Epidermal melanocyte (primary cell): ENCODE data around the gene NKD2.

Experiments used
- DNase-seq: peaks from one replicate; pipeline ENCODE4 v3.0.0; 2011; ENCODE audit warnings: low spot score; ENCODE audit not compliant: insufficient read length

The NKD2 gene

GRCh38 chr5:1043327-1043726 is 34.7 kb downstream of the NKD2 start:
- no peak for DNase-seq

GRCh38 chr5:1044117-1044516 is 35.5 kb downstream of the NKD2 start:
- no peak for DNase-seq

- DNase-seq: no peak
These were observed 37.5 kb downstream of the NKD2 start for GRCh38 chr5:1045960-1046560.

GRCh38 chr5:1047332-1047965 is 38.8 kb downstream of the NKD2 start:
- DNase-seq: no peak

DNA sequence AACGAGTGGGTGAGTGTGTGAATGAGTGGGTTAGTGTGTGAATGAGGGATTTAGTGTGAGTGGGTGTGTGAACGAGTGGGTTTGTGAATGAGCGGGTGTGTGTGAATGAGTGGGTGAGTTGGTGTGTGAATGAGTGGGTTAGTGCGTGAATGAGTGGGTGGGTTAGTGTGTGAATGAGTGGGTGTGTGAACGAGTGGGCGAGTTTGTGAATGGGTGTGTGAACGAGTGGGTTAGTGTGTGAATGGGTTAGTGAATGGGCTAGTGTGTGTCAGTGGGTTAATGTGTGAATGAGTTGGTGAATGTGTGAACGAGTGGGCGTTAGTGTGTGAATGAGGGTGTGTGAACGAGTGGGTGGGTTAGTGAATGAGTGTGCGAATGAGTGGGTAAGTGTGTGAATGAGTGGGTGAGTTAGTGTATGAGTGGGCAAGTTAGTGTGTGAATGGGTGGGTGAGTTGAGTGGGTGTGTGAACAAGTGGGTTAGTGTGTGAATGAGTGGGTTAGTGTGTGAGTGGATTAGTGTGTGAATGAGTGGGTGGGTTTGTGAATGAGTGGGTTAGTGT is 39.6 kb downstream of the NKD2 start:
- no peak for DNase-seq

DNA sequence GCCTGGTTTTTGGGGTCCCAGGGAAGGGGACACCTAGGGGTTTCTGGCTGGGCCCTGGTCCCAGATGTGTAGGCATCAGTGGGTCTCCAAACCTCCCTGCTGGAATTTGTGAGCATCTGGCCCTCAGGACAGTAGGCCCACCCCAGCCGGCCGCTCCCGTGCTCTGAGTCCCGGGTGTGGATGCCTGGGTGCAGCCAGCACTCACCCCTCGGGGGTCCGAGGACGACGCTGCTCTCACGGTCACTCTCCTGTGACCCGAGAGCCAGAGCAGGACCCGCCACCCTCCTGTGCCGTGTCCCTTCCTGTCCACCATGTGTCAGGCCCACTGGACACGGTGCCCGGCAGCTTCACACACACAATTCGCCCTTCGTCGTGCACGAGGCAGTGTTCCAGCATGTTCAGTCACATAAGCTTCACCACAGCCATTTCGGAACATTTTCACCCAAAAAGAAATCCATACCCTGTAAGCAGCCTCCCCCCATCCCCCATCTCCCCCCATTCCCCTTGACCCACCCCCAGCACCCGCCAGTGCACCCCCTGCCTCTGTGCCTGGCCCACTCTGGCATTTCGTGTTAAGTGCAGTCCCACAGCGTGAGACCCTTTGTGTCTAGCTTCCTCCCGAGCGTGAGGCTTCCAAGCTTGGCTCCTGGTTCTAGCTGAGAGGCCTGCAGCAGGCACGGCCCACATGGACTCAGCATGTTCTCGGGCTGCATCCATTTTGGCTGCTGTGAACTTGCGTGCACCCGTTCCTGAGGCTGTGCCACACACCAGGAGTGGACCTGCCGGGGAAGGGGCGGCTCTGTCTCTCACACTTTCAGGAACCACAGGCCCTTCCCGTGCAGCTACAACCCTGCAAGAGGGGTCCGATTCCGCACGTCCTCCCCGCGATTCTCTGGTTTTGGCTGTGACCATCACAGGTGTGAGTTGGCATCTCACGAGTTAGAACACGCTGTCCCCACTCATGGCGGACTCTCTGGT is 40.5 kb downstream of the NKD2 start:
- no peak for DNase-seq

GRCh38 chr5:1050423-1051365 is 42.1 kb downstream of the NKD2 start:
- no peak for DNase-seq

DNA sequence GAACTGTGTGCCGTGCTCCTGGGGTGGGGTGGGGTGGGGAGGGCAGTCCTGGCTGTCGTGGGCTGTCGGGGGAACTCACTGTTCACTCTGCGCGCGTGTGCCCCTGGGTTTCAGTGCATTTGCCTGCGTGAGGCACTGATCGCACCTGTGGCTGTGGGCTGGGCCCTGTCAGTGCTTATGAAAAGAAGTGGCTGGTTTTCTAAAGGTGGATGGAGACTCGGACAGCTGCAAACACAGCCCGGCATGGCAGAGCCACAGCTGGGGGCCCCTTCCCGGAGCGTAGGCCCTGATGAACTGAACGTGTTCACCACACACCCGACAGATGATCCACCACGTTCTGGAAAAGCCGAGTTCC is 42.7 kb downstream of the NKD2 start:
- no peak for DNase-seq

DNA sequence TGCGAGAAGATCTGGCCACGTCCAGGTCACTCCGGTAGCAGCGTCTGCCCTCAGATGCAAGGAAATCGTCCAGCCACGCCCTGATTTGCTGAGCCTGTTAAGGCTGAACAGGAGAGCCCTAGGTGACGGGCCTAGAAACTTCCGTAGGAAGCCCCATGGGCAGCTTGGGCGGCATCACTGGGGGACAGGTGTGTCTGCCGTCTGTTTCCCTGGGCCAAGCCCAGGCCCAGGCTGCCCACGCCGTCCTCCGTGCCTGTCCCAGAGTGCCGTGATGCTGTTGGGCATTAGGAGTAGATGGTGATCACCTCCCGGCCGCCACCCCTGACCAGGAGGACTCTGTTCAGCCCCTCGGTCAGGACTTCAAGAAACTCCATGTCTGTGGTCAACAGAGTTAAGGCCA is 43.5 kb downstream of the NKD2 start:
- DNase-seq: no peak

DNA sequence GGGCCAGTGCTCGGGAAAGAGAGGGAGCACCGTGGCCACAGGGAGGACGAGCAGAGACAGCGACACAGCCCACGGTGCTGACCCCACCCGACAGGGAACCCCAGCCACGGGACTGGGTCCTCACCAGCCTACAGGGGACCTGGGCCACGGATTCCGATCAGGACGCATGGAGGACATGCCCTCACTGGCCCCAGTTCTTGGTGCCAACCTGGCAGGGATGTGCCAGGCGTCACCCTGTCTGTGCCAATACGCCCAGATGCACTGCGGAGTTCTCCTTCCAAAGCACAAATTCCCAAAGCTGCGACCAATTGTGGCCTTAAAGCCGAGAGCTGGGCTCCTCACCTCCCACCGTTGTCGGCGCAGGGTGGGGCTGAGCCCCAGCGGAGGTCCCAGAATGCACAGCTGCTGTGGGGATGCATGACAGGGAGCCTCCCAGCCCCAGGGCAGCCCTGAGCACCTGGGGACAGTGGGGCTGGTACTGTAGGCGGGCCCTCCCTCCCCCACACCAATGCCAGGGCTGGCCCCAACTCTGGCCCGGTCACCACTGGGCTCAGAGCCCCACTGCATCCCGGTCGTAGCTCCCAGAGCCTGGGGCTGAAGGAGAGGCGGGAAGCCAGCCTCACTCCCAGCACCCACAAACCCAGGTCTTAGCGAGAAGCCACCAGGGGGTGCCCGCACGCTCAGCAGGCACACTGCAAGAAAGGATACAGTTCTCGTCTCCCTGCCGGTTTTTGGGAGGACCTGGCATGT is 44.2 kb downstream of the NKD2 start:
- DNase-seq: no peak

- no peak for DNase-seq
These were observed 44.9 kb downstream of the NKD2 start for GRCh38 chr5:1053391-1054017.

- DNase-seq: no peak
These were observed 45.6 kb downstream of the NKD2 start for GRCh38 chr5:1054018-1054798.

DNA sequence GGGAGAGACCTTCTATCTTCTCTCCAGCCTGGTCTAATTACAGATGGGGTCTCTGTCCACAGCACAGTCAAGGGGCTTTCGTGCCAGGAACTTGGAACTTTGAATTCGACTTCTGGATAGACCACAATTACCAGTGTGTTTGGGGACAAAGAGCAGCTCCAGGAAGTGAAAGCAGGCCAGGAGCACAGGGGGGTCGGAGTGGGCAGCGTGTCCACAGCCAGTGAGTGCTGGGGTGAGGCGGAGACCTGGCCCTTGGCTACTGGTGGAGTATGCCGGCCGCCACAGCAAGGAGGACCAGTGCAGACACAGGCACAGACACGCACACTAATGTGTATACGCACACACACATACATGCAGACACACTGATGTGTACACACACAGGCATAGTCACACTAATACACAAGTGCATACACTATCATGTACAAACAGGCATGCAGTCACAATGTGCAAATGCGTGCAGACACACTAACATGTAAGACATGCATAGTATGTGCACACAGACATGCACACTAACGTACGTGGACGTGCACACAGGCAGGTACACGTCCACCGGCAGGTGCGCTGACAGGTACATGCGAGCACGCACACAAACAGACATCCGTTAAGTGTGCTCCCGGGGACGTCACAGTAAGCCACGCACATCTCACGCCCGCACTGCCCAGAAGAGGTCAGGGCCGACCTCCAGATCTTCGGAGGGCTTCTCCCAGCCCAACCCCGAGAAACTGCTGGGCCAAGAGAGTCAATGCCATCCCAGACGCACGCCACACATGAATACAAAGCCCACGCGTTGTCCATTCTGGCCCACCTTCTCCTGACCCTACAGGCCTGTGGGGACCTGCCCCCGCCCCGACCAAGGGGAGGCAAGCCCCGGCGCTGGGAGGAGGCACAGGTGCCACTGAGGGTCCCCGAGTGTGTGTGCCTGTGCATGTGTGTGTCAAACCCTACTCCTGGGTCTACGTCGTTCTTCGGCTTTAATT is 46.5 kb downstream of the NKD2 start:
- DNase-seq: no peak

GRCh38 chr5:1055896-1056610 is 47.5 kb downstream of the NKD2 start:
- no peak for DNase-seq

- DNase-seq: no peak
These were observed 48.2 kb downstream of the NKD2 start for GRCh38 chr5:1056611-1057484.

GRCh38 chr5:1057485-1058082 is 49.0 kb downstream of the NKD2 start:
- no peak for DNase-seq
